GM23248 (cell line): ENCODE results near the gene NRDC.

Experiments used
- EZH2 ChIP-seq: fragments of 200-600 bp; sonication (generic); IDR thresholded peaks from 2 replicates; pipeline ENCODE4 v1.6.1; 2018; ENCODE audit warnings: antibody characterized with exemption, mild to moderate bottlenecking; ENCODE audit not compliant: insufficient read depth, poor library complexity, severe bottlenecking
- EZH2phosphoT487 ChIP-seq: fragments of 200-600 bp; sonication (generic); IDR thresholded peaks from 2 replicates; pipeline ENCODE4 v1.6.1; 2018; ENCODE audit warnings: antibody characterized with exemption, moderate library complexity, mild to moderate bottlenecking, low read depth; ENCODE audit not compliant: insufficient read depth

- no peak for TF ChIP-seq EZH2phosphoT487
- no peak for TF ChIP-seq EZH2
Observed at GRCh38 chr1:51901151-51901550, 22.6 kb upstream of the NRDC start.
